GF-D8 (cell line): ENCODE results near the gene TMEM44.

Experiments used
- DNase-seq: peaks from one replicate; lab custom pipeline; 2025; lab: John Stamatoyannopoulos, UW

Gene TMEM44

GRCh38 chr3:194577986-194578905 is 55.0 kb downstream of the TMEM44 start:
- no peak for DNase-seq

- peak; percentile 50 for DNase-seq
Observed at GRCh38 chr3:194575484-194576210, 57.6 kb downstream of the TMEM44 start.

GRCh38 chr3:194574639-194575483 is 58.4 kb downstream of the TMEM44 start:
- DNase-seq: no peak

GRCh38 chr3:194573680-194574437 is 59.4 kb downstream of the TMEM44 start:
- no peak for DNase-seq

- no peak for DNase-seq
Observed at GRCh38 chr3:194572944-194573491, 60.2 kb downstream of the TMEM44 start.

GRCh38 chr3:194572143-194572789 is 61.0 kb downstream of the TMEM44 start:
- DNase-seq: no peak

GRCh38 chr3:194571491-194572142 is 61.6 kb downstream of the TMEM44 start:
- no peak for DNase-seq

- no peak for DNase-seq
Observed at GRCh38 chr3:194570898-194571297, 62.3 kb downstream of the TMEM44 start.

- no peak for DNase-seq
Observed at GRCh38 chr3:194570235-194570634, 63.0 kb downstream of the TMEM44 start.

GRCh38 chr3:194569252-194569651 is 64.0 kb downstream of the TMEM44 start:
- DNase-seq: no peak

- no peak for DNase-seq
Observed at GRCh38 chr3:194565597-194566190, 67.5 kb downstream of the TMEM44 start.

GRCh38 chr3:194562986-194563385 is 70.2 kb downstream of the TMEM44 start:
- no peak for DNase-seq

- DNase-seq: peak; percentile 20
Observed at GRCh38 chr3:194561306-194561974, 71.8 kb downstream of the TMEM44 start.

- DNase-seq: no peak
Observed at GRCh38 chr3:194560047-194560446, 73.2 kb downstream of the TMEM44 start.

GRCh38 chr3:194559530-194559929 is 73.7 kb downstream of the TMEM44 start:
- DNase-seq: no peak

- DNase-seq: no peak
Observed at GRCh38 chr3:194556086-194557056, 76.8 kb downstream of the TMEM44 start.

GRCh38 chr3:194555175-194556062 is 77.8 kb downstream of the TMEM44 start:
- no peak for DNase-seq
